OCI-LY1 (cell line): ENCODE results near the gene DCC.

Experiments used
- EZH2 ChIP-seq: fragments of 200-600 bp; sonication (generic), shearing (Covaris generic); IDR thresholded peaks from 2 replicates; pipeline ENCODE4 v1.8.0; 2017; ENCODE audit warnings: borderline replicate concordance, mixed run types, mild to moderate bottlenecking, antibody characterized with exemption, low read length, moderate library complexity, mixed read lengths
- TF ChIP-seq, protein P1 (sequence below): fragments of 200-600 bp; sonication (generic), shearing (Covaris generic); IDR thresholded peaks from 2 replicates; pipeline ENCODE4 v1.5.1; 2017; ENCODE audit warnings: mild to moderate bottlenecking, antibody characterized with exemption, low read length, moderate library complexity, mixed read lengths

GRCh38 chr18:52636536-52636935 is 296.5 kb downstream of the DCC start:
- TF ChIP-seq, protein P1, sequence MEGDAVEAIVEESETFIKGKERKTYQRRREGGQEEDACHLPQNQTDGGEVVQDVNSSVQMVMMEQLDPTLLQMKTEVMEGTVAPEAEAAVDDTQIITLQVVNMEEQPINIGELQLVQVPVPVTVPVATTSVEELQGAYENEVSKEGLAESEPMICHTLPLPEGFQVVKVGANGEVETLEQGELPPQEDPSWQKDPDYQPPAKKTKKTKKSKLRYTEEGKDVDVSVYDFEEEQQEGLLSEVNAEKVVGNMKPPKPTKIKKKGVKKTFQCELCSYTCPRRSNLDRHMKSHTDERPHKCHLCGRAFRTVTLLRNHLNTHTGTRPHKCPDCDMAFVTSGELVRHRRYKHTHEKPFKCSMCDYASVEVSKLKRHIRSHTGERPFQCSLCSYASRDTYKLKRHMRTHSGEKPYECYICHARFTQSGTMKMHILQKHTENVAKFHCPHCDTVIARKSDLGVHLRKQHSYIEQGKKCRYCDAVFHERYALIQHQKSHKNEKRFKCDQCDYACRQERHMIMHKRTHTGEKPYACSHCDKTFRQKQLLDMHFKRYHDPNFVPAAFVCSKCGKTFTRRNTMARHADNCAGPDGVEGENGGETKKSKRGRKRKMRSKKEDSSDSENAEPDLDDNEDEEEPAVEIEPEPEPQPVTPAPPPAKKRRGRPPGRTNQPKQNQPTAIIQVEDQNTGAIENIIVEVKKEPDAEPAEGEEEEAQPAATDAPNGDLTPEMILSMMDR: peak; percentile 31; the same call in 1 of the 2 replicates
- no peak for TF ChIP-seq EZH2
